Measurements from ENCODE around the gene TIGD1.

Gene TIGD1

GRCh38 chr2:232569541-232569940 is 19.2 kb upstream of the TIGD1 start:
- no peak for DNase-seq (ENCODE audit: low spot score)
- TF ChIP-seq, protein P1, sequence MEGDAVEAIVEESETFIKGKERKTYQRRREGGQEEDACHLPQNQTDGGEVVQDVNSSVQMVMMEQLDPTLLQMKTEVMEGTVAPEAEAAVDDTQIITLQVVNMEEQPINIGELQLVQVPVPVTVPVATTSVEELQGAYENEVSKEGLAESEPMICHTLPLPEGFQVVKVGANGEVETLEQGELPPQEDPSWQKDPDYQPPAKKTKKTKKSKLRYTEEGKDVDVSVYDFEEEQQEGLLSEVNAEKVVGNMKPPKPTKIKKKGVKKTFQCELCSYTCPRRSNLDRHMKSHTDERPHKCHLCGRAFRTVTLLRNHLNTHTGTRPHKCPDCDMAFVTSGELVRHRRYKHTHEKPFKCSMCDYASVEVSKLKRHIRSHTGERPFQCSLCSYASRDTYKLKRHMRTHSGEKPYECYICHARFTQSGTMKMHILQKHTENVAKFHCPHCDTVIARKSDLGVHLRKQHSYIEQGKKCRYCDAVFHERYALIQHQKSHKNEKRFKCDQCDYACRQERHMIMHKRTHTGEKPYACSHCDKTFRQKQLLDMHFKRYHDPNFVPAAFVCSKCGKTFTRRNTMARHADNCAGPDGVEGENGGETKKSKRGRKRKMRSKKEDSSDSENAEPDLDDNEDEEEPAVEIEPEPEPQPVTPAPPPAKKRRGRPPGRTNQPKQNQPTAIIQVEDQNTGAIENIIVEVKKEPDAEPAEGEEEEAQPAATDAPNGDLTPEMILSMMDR (IDR thresholded peaks at IDR 0.05; ENCODE audit: extremely low read depth, missing control alignments): no peak

GRCh38 chr2:232568161-232568560 is 17.8 kb upstream of the TIGD1 start:
- no peak for DNase-seq (ENCODE audit: low spot score)
- TF ChIP-seq, protein P1 (IDR thresholded peaks at IDR 0.05; ENCODE audit: extremely low read depth, missing control alignments): no peak

DNA sequence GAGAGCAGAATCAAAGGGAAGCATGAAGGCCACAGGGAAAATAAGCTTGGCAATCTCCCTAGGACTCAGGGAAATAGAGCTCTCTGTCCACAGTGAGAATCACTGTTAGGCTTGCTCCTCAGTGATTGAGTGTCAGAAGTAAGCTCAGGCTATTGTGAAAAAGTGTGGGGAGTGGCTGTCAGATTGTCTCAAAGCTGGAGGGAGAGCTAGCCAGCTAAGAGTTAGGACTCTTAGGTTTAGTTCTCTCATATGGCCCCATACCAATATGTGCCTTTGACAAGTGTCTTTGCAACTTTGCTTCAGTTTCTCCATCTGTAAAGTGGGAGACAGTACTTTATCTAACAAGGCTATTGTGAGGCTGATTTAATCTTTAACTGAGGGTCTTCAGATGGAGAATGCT is 17.4 kb upstream of the TIGD1 start:
- TF ChIP-seq, protein P1 (IDR thresholded peaks at IDR 0.05; ENCODE audit: extremely low read depth, missing control alignments): no peak
- no peak for DNase-seq (ENCODE audit: low spot score)

- TF ChIP-seq, protein P1 (IDR thresholded peaks at IDR 0.05; ENCODE audit: extremely low read depth, missing control alignments): no peak
- no peak for DNase-seq (ENCODE audit: low spot score)
These were observed 13.2 kb upstream of the TIGD1 start for GRCh38 chr2:232563580-232563979.

DNA sequence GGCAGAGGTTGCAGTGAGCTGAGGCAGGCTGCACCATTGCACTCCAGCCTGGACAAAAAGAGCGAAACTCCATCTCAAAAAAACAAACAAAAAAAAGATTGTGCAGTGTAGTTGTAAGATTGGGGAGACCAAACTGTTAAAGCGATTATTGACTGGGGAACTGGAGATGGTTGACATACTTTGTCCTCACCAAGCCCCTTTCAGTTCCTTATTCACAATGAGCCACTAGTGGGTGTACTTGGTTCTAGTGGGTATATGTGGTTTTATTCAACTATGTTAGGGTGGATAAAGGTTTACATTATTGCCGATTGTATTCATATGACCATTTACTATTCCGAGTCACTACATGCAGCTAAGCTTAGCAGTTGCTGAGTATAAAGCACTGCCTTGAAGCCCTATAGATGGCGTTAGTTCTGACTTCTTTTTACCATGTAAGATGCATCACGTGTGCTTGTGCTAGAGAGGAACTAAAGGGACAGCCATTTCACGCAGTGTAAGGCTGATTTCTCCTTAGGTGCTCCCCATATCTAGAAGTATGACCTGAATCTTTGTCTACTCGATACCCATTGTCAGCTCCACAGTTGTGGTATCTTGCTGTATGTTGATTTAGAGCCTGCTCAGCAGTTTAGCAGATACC is 12.3 kb upstream of the TIGD1 start:
- TF ChIP-seq, protein P1 (IDR thresholded peaks at IDR 0.05; ENCODE audit: extremely low read depth, missing control alignments): no peak
- DNase-seq (ENCODE audit: low spot score): no peak

GRCh38 chr2:232556426-232556825 is 6.1 kb upstream of the TIGD1 start:
- TF ChIP-seq, protein P1 (IDR thresholded peaks at IDR 0.05; ENCODE audit: extremely low read depth, missing control alignments): no peak
- DNase-seq (ENCODE audit: low spot score): no peak

DNA sequence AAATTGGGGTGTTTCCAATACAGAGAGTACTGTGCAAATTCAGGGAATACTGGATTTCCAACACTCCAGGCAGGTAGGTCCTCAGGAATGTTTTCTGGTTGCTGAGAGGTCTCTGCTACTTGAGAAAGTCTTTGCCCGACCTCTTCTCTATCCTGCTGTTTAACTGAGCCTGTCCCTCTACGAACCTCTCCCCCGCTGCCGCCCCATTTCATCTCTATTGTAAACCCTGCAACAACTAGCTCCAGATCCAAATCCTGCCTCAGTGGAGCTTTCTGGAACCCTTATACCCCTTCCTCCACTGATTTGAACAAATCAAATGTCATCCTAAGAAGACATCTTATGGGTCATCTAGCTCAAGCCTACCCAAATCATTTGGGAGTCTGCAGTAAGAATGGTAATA is 1.4 kb upstream of the TIGD1 start:
- TF ChIP-seq, protein P1 (IDR thresholded peaks at IDR 0.05; ENCODE audit: extremely low read depth, missing control alignments): no peak
- DNase-seq (ENCODE audit: low spot score): no peak
